Measurements from ENCODE around the gene RIPOR2. TPM values are rescaled to one million over a fixed set of nuclear protein-coding genes. Genes with fewer than 3 reads are reported as not detected.

Gene RIPOR2
- total and polyA plus RNA-seq, 7 donors: 1.6 to 29.7 (median 6.1) TPM

GRCh38 chr6:24940311-24940917, 4.7 kb upstream of the RIPOR2 start:
- Histone ChIP-seq H3K4me3 (no peak overlapping the region), H3K4me1 (no peaks in the 10 kb centered on the region), H3K9me3 (peaks cover 0 to 7% (median 5%) of the 10 kb centered on the region in 4 donors), H3K36me3 (no peaks in the 10 kb centered on the region), H3K27me3 (no peaks in the 10 kb centered on the region), H3K27ac (no peak overlapping the region)
- intact Hi-C loops (cut with DNase I): no loop called here
- DNase-seq: no peak
- TF ChIP-seq EP300 (IDR thresholded peaks at IDR 0.05) (no peak), POLR2A (IDR thresholded peaks at IDR 0.05) (no peak), POLR2AphosphoS5 (IDR thresholded peaks at IDR 0.05) (no peak), CTCF (IDR thresholded peaks at IDR 0.05) (no peak)
- 81 to 82% methylated on average over 9 of the region's 9 CpGs for WGBS, 2 donors

GRCh38 chr6:24936641-24937317, 1.0 kb upstream of the RIPOR2 start:
- no peak overlapping the region for H3K27ac ChIP-seq
- no peak overlapping the region for H3K4me3 ChIP-seq
- intact Hi-C loops (cut with DNase I): no loop called here
- 54 to 84% methylated on average over 5 of the region's 5 CpGs for WGBS, 2 donors
- H3K4me1 ChIP-seq: peaks cover 0 to 11% (median 4%) of the 10 kb centered on the region in 4 donors
- H3K27me3 ChIP-seq: no peaks in the 10 kb centered on the region
- H3K36me3 ChIP-seq: no peaks in the 10 kb centered on the region
- TF ChIP-seq POLR2AphosphoS5 (IDR thresholded peaks at IDR 0.05) (no peak), EP300 (IDR thresholded peaks at IDR 0.05) (no peak), CTCF (IDR thresholded peaks at IDR 0.05) (no peak), POLR2A (IDR thresholded peaks at IDR 0.05) (no peak)
- no peak for DNase-seq
- no peaks in the 10 kb centered on the region for H3K9me3 ChIP-seq

GRCh38 chr6:24933868-24934401, 1.8 kb downstream of the RIPOR2 start:
- Histone ChIP-seq H3K36me3 (no peaks in the 10 kb centered on the region), H3K4me3 (no peak overlapping the region), H3K27ac (no peak overlapping the region), H3K4me1 (peaks cover 0 to 36% (median 23%) of the 10 kb centered on the region in 4 donors), H3K9me3 (no peaks in the 10 kb centered on the region), H3K27me3 (no peaks in the 10 kb centered on the region)
- no peak for DNase-seq
- intact Hi-C loops (cut with DNase I): no loop called here
- TF ChIP-seq POLR2AphosphoS5 (IDR thresholded peaks at IDR 0.05) (no peak), EP300 (IDR thresholded peaks at IDR 0.05) (no peak), CTCF (IDR thresholded peaks at IDR 0.05) (peak in 1 of 4 experiments; percentile 10)
- WGBS, 2 donors: 35 to 48% methylated on average over 7 of the region's 7 CpGs

- Histone ChIP-seq H3K36me3 (no peaks in the 10 kb centered on the region), H3K27me3 (no peaks in the 10 kb centered on the region), H3K27ac (no peak overlapping the region), H3K9me3 (no peaks in the 10 kb centered on the region), H3K4me1 (peaks cover 0 to 37% (median 25%) of the 10 kb centered on the region in 4 donors), H3K4me3 (no peak overlapping the region)
- no peak for TF ChIP-seq EP300 (IDR thresholded peaks at IDR 0.05)
- no peak for TF ChIP-seq CTCF (IDR thresholded peaks at IDR 0.05)
- no peak for TF ChIP-seq POLR2A (IDR thresholded peaks at IDR 0.05)
- no peak for TF ChIP-seq POLR2AphosphoS5 (IDR thresholded peaks at IDR 0.05)
- intact Hi-C loops (cut with DNase I): no loop called here
- no peak for DNase-seq
- 53 to 80% methylated on average over 3 of the region's 3 CpGs for WGBS, 2 donors
Measured at GRCh38 chr6:24933266-24933665, 2.5 kb downstream of the RIPOR2 start.
